NT2/D1 (cell line): ENCODE measurements around the gene PHLDA3.
"Not testable (repeated sequence)": the region's sequence is repeated elsewhere in the genome, so short reads cannot be mapped to it uniquely, and the experiment has no call there.

ENCODE experiments used
- DNase-seq: peaks from one replicate; pipeline ENCODE4 v3.0.0-alpha.2; 2011; ENCODE audit warnings: low read depth, low spot score
- H3K27me3 ChIP-seq: 2 replicates; pipeline ENCODE4 v1.6.0; 2011; ENCODE audit warnings: mild to moderate bottlenecking; ENCODE audit not compliant: insufficient read length, insufficient read depth
- H3K36me3 ChIP-seq: 2 replicates; pipeline ENCODE4 v1.6.1; 2011; ENCODE audit warnings: mild to moderate bottlenecking, low read length, mixed read lengths; ENCODE audit not compliant: insufficient read depth, insufficient read length
- H3K4me1 ChIP-seq: 2 replicates; pipeline ENCODE4 v1.5.1; 2011; ENCODE audit not compliant: insufficient read depth, insufficient read length
- H3K4me3 ChIP-seq: 2 replicates; pipeline ENCODE4 v1.5.1; 2011; ENCODE audit warnings: low read depth; ENCODE audit not compliant: insufficient read length
- H3K9ac ChIP-seq: 2 replicates; pipeline ENCODE4 v1.6.0; 2011; ENCODE audit warnings: low read depth; ENCODE audit not compliant: insufficient read length
- H3K9me3 ChIP-seq: 2 replicates; pipeline ENCODE4 v1.5.1; 2011; ENCODE audit warnings: mild to moderate bottlenecking, low read length; ENCODE audit not compliant: insufficient read depth
- SUZ12 ChIP-seq: IDR thresholded peaks from 2 replicates; pipeline ENCODE4 v1.6.1; 2011; ENCODE audit not compliant: insufficient read length, insufficient read depth; ENCODE audit errors: extremely low read depth
- YY1 ChIP-seq: IDR thresholded peaks from 2 replicates; pipeline ENCODE4 v1.6.1; 2011; ENCODE audit not compliant: insufficient read length, insufficient read depth
- ZNF274 ChIP-seq: IDR thresholded peaks from 2 replicates; pipeline ENCODE4 v1.6.1; 2011; ENCODE audit warnings: mild to moderate bottlenecking, low read depth, low read length

Gene PHLDA3

GRCh38 chr1:201496296-201496690 is 27.3 kb upstream of the PHLDA3 start:
- peaks cover 38% of the 10 kb centered on the region for H3K4me1 ChIP-seq
- no peak overlapping the region for H3K9ac ChIP-seq
- H3K27me3 ChIP-seq, result no peaks in the 10 kb centered on the region
- no peaks in the 10 kb centered on the region; the same call in 1 of the 2 replicates for H3K9me3 ChIP-seq
- H3K4me3 ChIP-seq, result no peak overlapping the region
- DNase-seq, result no peak
- TF ChIP-seq ZNF274 (no peak), SUZ12 (no peak), YY1 (no peak)
- peaks cover 6% of the 10 kb centered on the region for H3K36me3 ChIP-seq

GRCh38 chr1:201495551-201496295 is 26.7 kb upstream of the PHLDA3 start:
- TF ChIP-seq SUZ12, result no peak
- TF ChIP-seq YY1, result no peak
- no peak for TF ChIP-seq ZNF274
- DNase-seq, result no peak
- Histone ChIP-seq H3K27me3 (no peaks in the 10 kb centered on the region), H3K9me3 (no peaks in the 10 kb centered on the region; the same call in 1 of the 2 replicates), H3K4me1 (peaks cover 32% of the 10 kb centered on the region), H3K36me3 (peaks cover 6% of the 10 kb centered on the region), H3K9ac (no peak overlapping the region), H3K4me3 (no peak overlapping the region)

- Histone ChIP-seq H3K4me1 (peaks cover 25% of the 10 kb centered on the region), H3K9ac (no peak overlapping the region), H3K27me3 (no peaks in the 10 kb centered on the region), H3K9me3 (no peaks in the 10 kb centered on the region; the same call in 1 of the 2 replicates), H3K36me3 (peaks cover 16% of the 10 kb centered on the region), H3K4me3 (no peak overlapping the region)
- no peak for TF ChIP-seq YY1
- no peak for TF ChIP-seq ZNF274
- no peak for TF ChIP-seq SUZ12
- no peak for DNase-seq
Observed at GRCh38 chr1:201493757-201494617, 25.0 kb upstream of the PHLDA3 start.

GRCh38 chr1:201493026-201493656 is 24.2 kb upstream of the PHLDA3 start:
- not testable (repeated sequence) for DNase-seq, H3K4me3 ChIP-seq, H3K9ac ChIP-seq, H3K9me3 ChIP-seq, H3K27me3 ChIP-seq
- Histone ChIP-seq H3K36me3 (peaks cover 23% of the 10 kb centered on the region), H3K4me1 (peaks cover 25% of the 10 kb centered on the region)

- H3K9me3 ChIP-seq, result no peaks in the 10 kb centered on the region; the same call in 1 of the 2 replicates
- H3K4me1 ChIP-seq, result peaks cover 25% of the 10 kb centered on the region
- no peak overlapping the region for H3K4me3 ChIP-seq
- H3K27me3 ChIP-seq, result no peaks in the 10 kb centered on the region
- no peak for DNase-seq
- TF ChIP-seq ZNF274, result no peak
- TF ChIP-seq SUZ12, result no peak
- no peak for TF ChIP-seq YY1
- H3K36me3 ChIP-seq, result peaks cover 23% of the 10 kb centered on the region
- no peak overlapping the region for H3K9ac ChIP-seq
Observed at GRCh38 chr1:201491896-201492511, 23.0 kb upstream of the PHLDA3 start.

- no peak overlapping the region for H3K9ac ChIP-seq
Observed at GRCh38 chr1:201490708-201491131, 21.7 kb upstream of the PHLDA3 start.

More at GRCh38 chr1:201490708-201491131, 21.7 kb upstream of the PHLDA3 start:
- no peak overlapping the region for H3K4me3 ChIP-seq
- no peak for DNase-seq
- H3K27me3 ChIP-seq, result no peaks in the 10 kb centered on the region
- TF ChIP-seq ZNF274, result no peak
- no peak for TF ChIP-seq SUZ12
- TF ChIP-seq YY1, result no peak
- H3K36me3 ChIP-seq, result peaks cover 23% of the 10 kb centered on the region
- H3K9me3 ChIP-seq, result no peaks in the 10 kb centered on the region; the same call in 1 of the 2 replicates
- H3K4me1 ChIP-seq, result peaks cover 18% of the 10 kb centered on the region
